Gastrocnemius medialis (tissue), 4 donors: ENCODE measurements around the gene SPATA4. TPM values are rescaled to one million over a fixed set of nuclear protein-coding genes. Genes with fewer than 3 reads are reported as not detected.

Source experiments
- ATAC-seq, 2 donors: fragments of 150-250 bp; one replicate each; pipeline ENCODE4 v1.9.1; 2016
- DNase-seq, 2 donors: peaks; one replicate each; pipeline ENCODE4 v3.0.0-alpha.2; 2019
- H3K27ac ChIP-seq, 4 donors: fragments of 200-600 bp; sonication (generic); 1 replicate in 1 of 4; 2 replicates in 3 of 4; pipeline ENCODE4 v1.5.1; 2016 to 2018; ENCODE audit warnings: mild to moderate bottlenecking in 2 of 4, moderate library complexity in 1 of 4
- H3K27me3 ChIP-seq, 3 donors: fragments of 200-600 bp; sonication (generic) in 2 of 3; 1 replicate in 1 of 3; 2 replicates in 2 of 3; pipeline versions ENCODE4 v1.5.1 to v1.6.0; 2016 to 2019; ENCODE audit warnings: mild to moderate bottlenecking in 1 of 3, moderate library complexity in 1 of 3
- H3K36me3 ChIP-seq, 2 donors: fragments of 200-600 bp; sonication (generic) in 1 of 2; one replicate each; pipeline ENCODE4 v1.5.1; 2017 to 2018
- H3K4me1 ChIP-seq, 2 donors: fragments of 200-600 bp; sonication (generic) in 1 of 2; one replicate each; pipeline ENCODE4 v1.5.1; 2016 to 2017; ENCODE audit warnings: mild to moderate bottlenecking in 2 of 2
- H3K4me3 ChIP-seq, 4 donors: fragments of 200-600 bp; sonication (generic) in 3 of 4; 1 replicate in 1 of 4; 2 replicates in 3 of 4; pipeline ENCODE4 v1.5.1; 2016 to 2019; ENCODE audit warnings: mild to moderate bottlenecking in 2 of 4
- H3K9me3 ChIP-seq, 3 donors: fragments of 200-600 bp; sonication (generic) in 2 of 3; 1 replicate in 1 of 3; 2 replicates in 2 of 3; pipeline ENCODE4 v1.5.1; 2016 to 2019
- POLR2A ChIP-seq, 2 donors: fragments of 450-650 bp; IDR thresholded peaks; one replicate each; pipeline ENCODE4 v1.6.1; 2017; ENCODE audit warnings: antibody characterized with exemption in 2 of 2, mild to moderate bottlenecking in 2 of 2, moderate library complexity in 2 of 2
- in situ Hi-C, 4 donors: fragments of 200-750 bp; cut with MboI; loops; one replicate each; pipeline versions ENCODE4 v1.15.0 to v1.8.0; 2017; ENCODE audit warnings: low sequenced_read_pairs in 4 of 4
- intact Hi-C: fragments of 100-400 bp; cut with DNase I; formaldehyde crosslinking; loops from one replicate; pipeline ENCODE4 v1.15.1; 2023; ENCODE audit warnings: low total_unique reads
- total RNA-seq, 4 donors: library from RNA; depleted of rRNA; stranded (reverse); fragments of >200 nt; gene quantifications; one replicate each; pipeline versions ENCODE4 v1.1.0 to v1.2.3, GENCODE V29; 2016
- TF ChIP-seq, protein P1 (sequence below), 5 experiments: fragments of 450-650 bp in 3 of 5; fragments of 200-600 bp in 2 of 5; sonication (generic) in 2 of 5; IDR thresholded peaks in 4 of 5; conservative IDR thresholded peaks in 1 of 5; 1 replicate in 4 of 5; 2 replicates in 1 of 5; pipeline ENCODE4 v1.5.1; 2016 to 2019; ENCODE audit warnings: antibody characterized with exemption in 5 of 5, mild to moderate bottlenecking in 3 of 5, moderate library complexity in 3 of 5

SPATA4 gene
- total RNA-seq, 4 donors from 2014 or later = 0.22 to 0.29 TPM; not detected in 2

DNA sequence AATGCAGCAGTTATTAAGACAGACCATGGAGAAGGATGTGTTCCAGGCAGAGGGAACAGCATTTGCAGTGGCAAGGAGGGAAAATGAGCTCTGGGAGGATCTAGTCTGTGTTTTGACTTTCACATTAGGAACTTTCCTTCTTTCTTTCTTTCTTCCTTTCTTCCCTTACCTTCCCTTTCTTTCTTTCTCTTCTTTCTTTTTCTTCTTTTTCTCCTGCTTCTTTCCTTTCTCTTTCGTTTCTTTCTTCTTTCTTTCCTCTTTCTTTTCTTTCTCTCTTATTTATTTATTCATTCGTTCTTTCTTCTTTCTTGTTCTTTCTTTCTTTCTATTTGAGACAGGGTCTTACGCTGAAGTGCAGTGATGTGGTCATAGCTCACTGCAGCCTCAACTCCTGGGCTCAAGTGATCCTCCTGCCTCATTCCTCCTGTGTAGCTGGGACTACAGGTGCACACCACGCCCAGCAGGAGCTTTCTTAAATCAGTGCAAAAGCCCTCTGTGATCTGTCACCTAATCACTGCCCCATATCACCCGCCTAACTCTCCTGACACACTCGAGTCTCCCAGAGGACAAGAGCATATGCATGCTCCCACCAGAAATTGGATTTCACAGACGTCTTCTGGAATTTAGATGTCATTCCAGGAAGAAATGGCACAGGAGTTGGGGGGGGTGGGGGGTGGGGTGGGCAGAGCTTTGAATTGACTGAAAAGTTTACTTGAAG lies 15.4 kb upstream of the SPATA4 start:
- ATAC-seq = peak; percentile 34 to 56
- in situ Hi-C loops (no loop called here), intact Hi-C loops (loop anchor here (2.0 kb wide), 1 partner anchor 14 kb away; no protein-coding TSS in a partner anchor)
- Histone ChIP-seq H3K36me3 (peaks cover 0 to 24% of the 10 kb centered on the region in 2 donors), H3K27me3 (no peaks in the 10 kb centered on the region), H3K4me1 (no peaks in the 10 kb centered on the region), H3K4me3 (no peak overlapping the region), H3K9me3 (no peaks in the 10 kb centered on the region), H3K27ac (peak overlapping the region in 3 of 4 donors; percentile 28 to 55 (median 51))
- DNase-seq = no peak
- TF ChIP-seq, protein P1, sequence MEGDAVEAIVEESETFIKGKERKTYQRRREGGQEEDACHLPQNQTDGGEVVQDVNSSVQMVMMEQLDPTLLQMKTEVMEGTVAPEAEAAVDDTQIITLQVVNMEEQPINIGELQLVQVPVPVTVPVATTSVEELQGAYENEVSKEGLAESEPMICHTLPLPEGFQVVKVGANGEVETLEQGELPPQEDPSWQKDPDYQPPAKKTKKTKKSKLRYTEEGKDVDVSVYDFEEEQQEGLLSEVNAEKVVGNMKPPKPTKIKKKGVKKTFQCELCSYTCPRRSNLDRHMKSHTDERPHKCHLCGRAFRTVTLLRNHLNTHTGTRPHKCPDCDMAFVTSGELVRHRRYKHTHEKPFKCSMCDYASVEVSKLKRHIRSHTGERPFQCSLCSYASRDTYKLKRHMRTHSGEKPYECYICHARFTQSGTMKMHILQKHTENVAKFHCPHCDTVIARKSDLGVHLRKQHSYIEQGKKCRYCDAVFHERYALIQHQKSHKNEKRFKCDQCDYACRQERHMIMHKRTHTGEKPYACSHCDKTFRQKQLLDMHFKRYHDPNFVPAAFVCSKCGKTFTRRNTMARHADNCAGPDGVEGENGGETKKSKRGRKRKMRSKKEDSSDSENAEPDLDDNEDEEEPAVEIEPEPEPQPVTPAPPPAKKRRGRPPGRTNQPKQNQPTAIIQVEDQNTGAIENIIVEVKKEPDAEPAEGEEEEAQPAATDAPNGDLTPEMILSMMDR (IDR thresholded peaks at IDR 0.05 in 4 of 5, conservative IDR thresholded peaks at IDR 0.05 in 1 of 5) = no peak
- no peak for TF ChIP-seq POLR2A (IDR thresholded peaks at IDR 0.05)

DNA sequence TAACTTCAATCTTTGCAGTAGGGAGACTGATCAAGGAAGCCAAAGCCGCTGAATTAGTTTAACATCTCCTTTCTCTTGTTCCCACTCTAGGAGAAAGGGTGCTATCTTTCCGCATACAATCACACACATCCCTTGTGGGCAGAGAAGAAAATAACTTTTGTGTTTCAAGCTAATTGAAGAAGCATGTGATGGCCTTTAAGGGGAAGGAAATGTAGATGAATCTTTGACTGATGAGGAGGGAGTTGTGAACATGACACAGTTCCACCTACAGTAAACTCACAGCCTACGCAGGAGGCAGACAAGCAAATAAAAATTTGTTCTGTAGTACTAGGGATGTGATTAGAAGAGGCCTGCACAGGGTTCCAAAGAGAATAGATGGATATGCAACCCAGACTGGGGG lies 14.7 kb upstream of the SPATA4 start:
- H3K9me3 ChIP-seq = no peaks in the 10 kb centered on the region
- H3K27me3 ChIP-seq = no peaks in the 10 kb centered on the region
- in situ Hi-C loops = no loop called here
- H3K4me3 ChIP-seq = no peak overlapping the region
- H3K4me1 ChIP-seq = no peaks in the 10 kb centered on the region
- intact Hi-C loops = loop anchor here (2.0 kb wide), 1 partner anchor 13 kb away; no protein-coding TSS in a partner anchor
- TF ChIP-seq POLR2A (IDR thresholded peaks at IDR 0.05) = no peak
- TF ChIP-seq, protein P1 (IDR thresholded peaks at IDR 0.05 in 4 of 5, conservative IDR thresholded peaks at IDR 0.05 in 1 of 5) = no peak
- peak; percentile 23 to 29 for ATAC-seq
- peak overlapping the region in 3 of 4 donors; percentile 11 to 55 (median 28) for H3K27ac ChIP-seq
- DNase-seq = no peak
- peaks cover 0 to 17% of the 10 kb centered on the region in 2 donors for H3K36me3 ChIP-seq

- in situ Hi-C loops = no loop called here
- TF ChIP-seq POLR2A (IDR thresholded peaks at IDR 0.05) = no peak
- TF ChIP-seq, protein P1 (IDR thresholded peaks at IDR 0.05 in 4 of 5, conservative IDR thresholded peaks at IDR 0.05 in 1 of 5) = no peak
- Histone ChIP-seq H3K4me1 (no peaks in the 10 kb centered on the region), H3K9me3 (no peaks in the 10 kb centered on the region), H3K27ac (no peak overlapping the region), H3K4me3 (no peak overlapping the region), H3K36me3 (peaks cover 0 to 12% of the 10 kb centered on the region in 2 donors), H3K27me3 (no peaks in the 10 kb centered on the region)
- intact Hi-C loops = no loop called here
- DNase-seq (no peak), ATAC-seq (no peak)
Measured at GRCh38 chr4:176209535-176209934, 14.2 kb upstream of the SPATA4 start.

DNA sequence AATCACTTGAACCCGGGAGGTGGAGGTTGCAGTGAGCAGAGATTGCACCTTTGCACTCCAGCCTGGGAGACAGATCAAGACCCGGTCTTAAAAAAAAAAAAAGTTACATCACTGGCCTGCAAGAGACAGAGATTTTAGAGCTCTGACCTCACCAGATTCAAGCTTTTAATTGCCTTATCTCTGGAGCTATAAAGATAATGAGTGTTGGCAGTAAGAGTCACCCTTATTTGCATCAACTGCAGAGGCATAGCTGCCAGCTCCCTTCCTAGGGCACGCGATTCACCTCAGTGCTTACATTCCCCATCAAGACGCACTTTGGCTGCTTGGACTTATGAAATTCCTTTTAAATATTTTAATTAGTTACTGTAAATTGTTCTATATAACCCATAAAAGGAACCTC lies 12.5 kb upstream of the SPATA4 start:
- Histone ChIP-seq H3K27ac (no peak overlapping the region), H3K9me3 (no peaks in the 10 kb centered on the region), H3K27me3 (no peaks in the 10 kb centered on the region), H3K36me3 (no peaks in the 10 kb centered on the region), H3K4me3 (no peak overlapping the region), H3K4me1 (no peaks in the 10 kb centered on the region)
- in situ Hi-C loops = no loop called here
- ATAC-seq = no peak
- DNase-seq = no peak
- TF ChIP-seq, protein P1 (IDR thresholded peaks at IDR 0.05 in 4 of 5, conservative IDR thresholded peaks at IDR 0.05 in 1 of 5) = no peak
- no peak for TF ChIP-seq POLR2A (IDR thresholded peaks at IDR 0.05)
- intact Hi-C loops = no loop called here
